Measurements from ENCODE around the gene PPP1R3G. TPM values are rescaled to one million over a fixed set of nuclear protein-coding genes. Genes with fewer than 3 reads are reported as not detected.
"Not testable (repeated sequence)": the region's sequence is repeated elsewhere in the genome, so short reads cannot be mapped to it uniquely, and the experiment has no call there.

The PPP1R3G gene
- total and polyA plus RNA-seq, 9 donors: 0.67 to 2.9 (median 0.92) TPM

GRCh38 chr6:5119090-5119951, 34.2 kb downstream of the PPP1R3G start:
- Histone ChIP-seq H3K27ac (no peak overlapping the region), H3K27me3 (no peaks in the 10 kb centered on the region), H3K4me3 (no peak overlapping the region), H3K9me3 (no peaks in the 10 kb centered on the region), H3K4me1 (ENCODE audit: insufficient read depth) (no peaks in the 10 kb centered on the region), H3K36me3 (no peaks in the 10 kb centered on the region)
- TF ChIP-seq POLR2A (IDR thresholded peaks at IDR 0.05) (no peak), EP300 (IDR thresholded peaks at IDR 0.05) (no peak)
- TF ChIP-seq, protein P1, sequence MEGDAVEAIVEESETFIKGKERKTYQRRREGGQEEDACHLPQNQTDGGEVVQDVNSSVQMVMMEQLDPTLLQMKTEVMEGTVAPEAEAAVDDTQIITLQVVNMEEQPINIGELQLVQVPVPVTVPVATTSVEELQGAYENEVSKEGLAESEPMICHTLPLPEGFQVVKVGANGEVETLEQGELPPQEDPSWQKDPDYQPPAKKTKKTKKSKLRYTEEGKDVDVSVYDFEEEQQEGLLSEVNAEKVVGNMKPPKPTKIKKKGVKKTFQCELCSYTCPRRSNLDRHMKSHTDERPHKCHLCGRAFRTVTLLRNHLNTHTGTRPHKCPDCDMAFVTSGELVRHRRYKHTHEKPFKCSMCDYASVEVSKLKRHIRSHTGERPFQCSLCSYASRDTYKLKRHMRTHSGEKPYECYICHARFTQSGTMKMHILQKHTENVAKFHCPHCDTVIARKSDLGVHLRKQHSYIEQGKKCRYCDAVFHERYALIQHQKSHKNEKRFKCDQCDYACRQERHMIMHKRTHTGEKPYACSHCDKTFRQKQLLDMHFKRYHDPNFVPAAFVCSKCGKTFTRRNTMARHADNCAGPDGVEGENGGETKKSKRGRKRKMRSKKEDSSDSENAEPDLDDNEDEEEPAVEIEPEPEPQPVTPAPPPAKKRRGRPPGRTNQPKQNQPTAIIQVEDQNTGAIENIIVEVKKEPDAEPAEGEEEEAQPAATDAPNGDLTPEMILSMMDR (IDR thresholded peaks at IDR 0.05): no peak
- intact Hi-C loops (cut with DNase I): no loop called here
- DNase-seq: no peak
- WGBS, 3 donors: 92 to 95% (median 93%) methylated on average over 17 of the region's 17 CpGs

GRCh38 chr6:5120011-5120410, 34.9 kb downstream of the PPP1R3G start:
- intact Hi-C loops (cut with DNase I): no loop called here
- 87 to 97% (median 97%) methylated on average over 10 of the region's 10 CpGs for WGBS, 3 donors
- no peak for DNase-seq
- Histone ChIP-seq H3K36me3 (no peaks in the 10 kb centered on the region), H3K9me3 (no peaks in the 10 kb centered on the region), H3K27me3 (no peaks in the 10 kb centered on the region), H3K4me3 (no peak overlapping the region), H3K27ac (no peak overlapping the region), H3K4me1 (ENCODE audit: insufficient read depth) (no peaks in the 10 kb centered on the region)
- no peak for TF ChIP-seq EP300 (IDR thresholded peaks at IDR 0.05)
- TF ChIP-seq, protein P1 (IDR thresholded peaks at IDR 0.05): no peak
- no peak for TF ChIP-seq POLR2A (IDR thresholded peaks at IDR 0.05)

DNA sequence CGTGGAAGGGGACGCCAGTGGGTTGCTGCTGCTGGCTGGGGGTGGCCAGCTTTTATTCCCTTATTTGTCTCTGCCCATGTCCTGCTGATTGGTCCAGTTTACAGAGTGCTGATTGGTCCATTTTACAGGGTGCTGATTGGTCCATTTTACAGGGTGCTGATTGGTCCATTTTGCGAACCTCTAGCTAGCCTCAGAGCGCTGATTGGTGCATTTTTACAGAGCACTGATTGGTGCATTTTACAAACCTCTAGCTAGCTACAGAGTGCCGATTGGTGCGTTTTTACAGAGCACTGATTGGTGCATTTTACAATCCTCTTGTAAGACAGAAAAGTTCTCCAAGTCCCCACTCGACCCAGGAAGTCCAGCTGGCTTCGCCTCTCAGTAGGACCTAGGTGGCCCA, 35.4 kb downstream of the PPP1R3G start:
- DNase-seq; H3K36me3 ChIP-seq; H3K4me1 ChIP-seq (ENCODE audit: insufficient read depth); intact Hi-C loops (cut with DNase I); H3K9me3 ChIP-seq; H3K4me3 ChIP-seq; H3K27ac ChIP-seq; H3K27me3 ChIP-seq: not testable (repeated sequence)
- WGBS, 3 donors: 95 to 97% (median 96%) methylated on average over 8 of the region's 8 CpGs

DNA sequence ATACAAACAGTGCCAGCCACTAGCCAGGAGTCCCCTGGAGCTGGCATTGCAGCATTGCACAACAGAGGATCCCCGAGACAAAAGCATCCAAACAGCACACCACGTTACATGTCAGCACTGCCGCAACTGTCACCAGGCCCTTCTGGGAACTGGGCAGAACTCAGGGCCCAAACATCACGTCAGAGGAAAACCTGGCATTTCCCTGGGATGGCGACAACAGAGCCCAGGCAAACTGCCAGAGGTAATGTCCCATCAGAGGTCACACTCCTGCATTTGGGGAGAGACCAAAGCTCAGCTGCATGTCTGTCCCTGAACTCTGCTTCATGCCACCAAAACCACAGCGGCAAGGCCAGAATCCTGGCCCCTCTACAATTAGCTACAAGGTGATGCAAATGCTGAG, 36.3 kb downstream of the PPP1R3G start:
- Histone ChIP-seq H3K4me1 (ENCODE audit: insufficient read depth) (no peaks in the 10 kb centered on the region), H3K27ac (no peak overlapping the region), H3K36me3 (no peaks in the 10 kb centered on the region), H3K27me3 (no peaks in the 10 kb centered on the region), H3K4me3 (no peak overlapping the region), H3K9me3 (no peaks in the 10 kb centered on the region)
- TF ChIP-seq POLR2A (IDR thresholded peaks at IDR 0.05): no peak
- TF ChIP-seq, protein P1 (IDR thresholded peaks at IDR 0.05): no peak
- no peak for TF ChIP-seq EP300 (IDR thresholded peaks at IDR 0.05)
- DNase-seq: no peak
- 87 to 95% (median 94%) methylated on average over 6 of the region's 6 CpGs for WGBS, 3 donors
- intact Hi-C loops (cut with DNase I): no loop called here

DNA sequence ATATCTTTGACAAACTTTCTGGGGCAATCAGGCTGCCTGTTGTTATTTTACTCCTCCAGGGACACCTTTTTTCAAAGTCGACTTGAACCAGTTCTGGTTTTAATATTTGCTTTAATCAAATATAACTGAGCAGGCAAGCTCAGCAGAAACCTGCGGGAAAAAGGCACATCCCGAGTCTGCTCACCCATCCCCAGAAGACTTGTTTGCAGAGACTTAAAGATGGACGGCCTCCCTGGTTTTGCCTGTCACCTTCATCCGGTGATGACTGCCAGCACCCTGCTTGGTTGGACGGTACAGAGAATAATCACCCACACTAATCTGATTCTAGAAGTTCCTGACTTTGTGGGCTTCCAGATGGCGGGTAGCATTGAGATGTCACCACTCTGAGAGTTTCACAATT, 36.8 kb downstream of the PPP1R3G start:
- TF ChIP-seq, protein P1 (IDR thresholded peaks at IDR 0.05): no peak
- TF ChIP-seq EP300 (IDR thresholded peaks at IDR 0.05) (no peak), POLR2A (IDR thresholded peaks at IDR 0.05) (no peak)
- Histone ChIP-seq H3K9me3 (no peaks in the 10 kb centered on the region), H3K4me3 (no peak overlapping the region), H3K27me3 (no peaks in the 10 kb centered on the region), H3K4me1 (ENCODE audit: insufficient read depth) (no peaks in the 10 kb centered on the region), H3K27ac (no peak overlapping the region), H3K36me3 (no peaks in the 10 kb centered on the region)
- 91 to 94% (median 91%) methylated on average over 7 of the region's 7 CpGs for WGBS, 3 donors
- DNase-seq: no peak
- intact Hi-C loops (cut with DNase I): no loop called here

All from ovary (tissue), 9 donors.